GM23338 (cell line): ENCODE results near the gene ZNF445. TPM values are rescaled to one million over a fixed set of nuclear protein-coding genes. Genes with fewer than 3 reads are reported as not detected.

Source experiments
- ATAC-seq: fragments of 200-7000 bp; cut with Tn5 transposase; 3 replicates; pipeline ENCODE4 v1.9.1; 2020
- DNase-seq: peaks from one replicate; pipeline ENCODE4 v3.0.0-alpha.2; 2015; ENCODE audit warnings: low spot score
- H2AFZ ChIP-seq: fragments of 200-600 bp; sonication (generic); 2 replicates; pipeline ENCODE4 v1.8.0; 2016; ENCODE audit warnings: antibody characterized with exemption, mild to moderate bottlenecking, moderate library complexity
- H3F3A ChIP-seq: fragments of 200-600 bp; sonication (generic); replicated peaks from 2 replicates; pipeline ENCODE4 v1.8.0; 2017; ENCODE audit warnings: antibody characterized with exemption, mixed run types, low read depth
- H3K27ac ChIP-seq: fragments of 200-600 bp; sonication (generic); 2 replicates; pipeline ENCODE4 v1.6.1; 2016; ENCODE audit warnings: low read depth
- H3K27me3 ChIP-seq: fragments of 200-600 bp; sonication (generic); 2 replicates; pipeline ENCODE4 v1.8.0; 2016; ENCODE audit warnings: mild to moderate bottlenecking, mixed run types, moderate library complexity; ENCODE audit not compliant: insufficient read depth
- H3K36me3 ChIP-seq: fragments of 200-600 bp; sonication (generic); 2 replicates; pipeline ENCODE4 v1.8.0; 2016; ENCODE audit warnings: mild to moderate bottlenecking; ENCODE audit not compliant: insufficient read depth
- H3K4me1 ChIP-seq: fragments of 200-600 bp; sonication (generic); 2 replicates; pipeline ENCODE4 v1.8.0; 2016; ENCODE audit warnings: mild to moderate bottlenecking, moderate library complexity; ENCODE audit not compliant: insufficient read depth
- H3K4me2 ChIP-seq: fragments of 200-600 bp; sonication (generic); 2 replicates; pipeline ENCODE4 v1.7.1; 2017; ENCODE audit warnings: mixed run types
- H3K4me3 ChIP-seq: fragments of 200-600 bp; sonication (generic); 2 replicates; pipeline ENCODE4 v1.6.1; 2016; ENCODE audit warnings: mixed run types
- H3K79me2 ChIP-seq: fragments of 200-600 bp; sonication (generic); replicated peaks from 2 replicates; pipeline ENCODE4 v1.8.0; 2017; ENCODE audit warnings: mild to moderate bottlenecking; ENCODE audit not compliant: insufficient read depth
- H3K9me2 ChIP-seq: fragments of 200-600 bp; sonication (generic); 2 replicates; pipeline ENCODE4 v1.8.0; 2017; ENCODE audit not compliant: insufficient read depth
- H4K20me1 ChIP-seq: fragments of 200-600 bp; sonication (generic); replicated peaks from 2 replicates; pipeline ENCODE4 v1.8.0; 2017; ENCODE audit warnings: mild to moderate bottlenecking; ENCODE audit not compliant: insufficient read depth
- H3K27ac Mint-ChIP-seq: 2 replicates; pipeline ENCODE4 v1.8.0; 2020; ENCODE audit warnings: inconsistent platforms, mild to moderate bottlenecking, moderate library complexity, mixed read lengths
- H3K27me3 Mint-ChIP-seq: 3 replicates; pipeline ENCODE4 v1.8.0; 2022; ENCODE audit warnings: low read depth, mild to moderate bottlenecking, moderate library complexity, mixed read lengths, inconsistent platforms; ENCODE audit not compliant: insufficient read depth, poor library complexity
- H3K36me3 Mint-ChIP-seq: 3 replicates; pipeline ENCODE4 v1.8.0; 2021; ENCODE audit warnings: low read depth, mild to moderate bottlenecking, inconsistent platforms, moderate library complexity, mixed read lengths
- H3K4me1 Mint-ChIP-seq: 3 replicates; pipeline ENCODE4 v1.8.0; 2020; ENCODE audit warnings: mild to moderate bottlenecking, inconsistent platforms, mixed read lengths
- H3K4me3 Mint-ChIP-seq: 3 replicates; pipeline ENCODE4 v1.8.0; 2021; ENCODE audit warnings: moderate library complexity, mild to moderate bottlenecking, inconsistent platforms, mixed read lengths
- H3K9me3 Mint-ChIP-seq: 3 replicates; pipeline ENCODE4 v1.8.0; 2020; ENCODE audit warnings: moderate library complexity, mild to moderate bottlenecking, inconsistent platforms, mixed read lengths
- CREB1 ChIP-seq: fragments of 250-450 bp; sonication (Bioruptor Pico); IDR thresholded peaks from 2 replicates; pipeline ENCODE4 v1.5.0; 2020; ENCODE audit warnings: low read depth, mild to moderate bottlenecking, moderate library complexity
- EZH2 ChIP-seq: fragments of 200-600 bp; sonication (generic); IDR thresholded peaks from one replicate; pipeline ENCODE4 v1.8.0; 2017; ENCODE audit warnings: antibody characterized with exemption, mild to moderate bottlenecking, low read depth; ENCODE audit not compliant: unreplicated experiment
- EZH2phosphoT487 ChIP-seq: fragments of 200-600 bp; sonication (generic); IDR thresholded peaks from one replicate; pipeline ENCODE4 v1.8.1; 2018; ENCODE audit warnings: antibody characterized with exemption; ENCODE audit not compliant: unreplicated experiment
- JUNB ChIP-seq: IDR thresholded peaks from one replicate; pipeline ENCODE4 v1.6.1; 2016; ENCODE audit warnings: antibody characterized with exemption; ENCODE audit not compliant: unreplicated experiment
- NANOG ChIP-seq: IDR thresholded peaks from 2 replicates; pipeline ENCODE4 v1.6.1; 2016; ENCODE audit warnings: antibody characterized with exemption, borderline replicate concordance
- REST ChIP-seq: IDR thresholded peaks from one replicate; pipeline ENCODE4 v1.6.1; 2018; ENCODE audit warnings: antibody characterized with exemption; ENCODE audit not compliant: unreplicated experiment
- ZNF114 ChIP-seq: fragments of 250-450 bp; sonication (Bioruptor Pico); IDR thresholded peaks from 2 replicates; pipeline ENCODE4 v1.5.0; 2020; ENCODE audit warnings: mild to moderate bottlenecking, moderate library complexity
- ZNF331 ChIP-seq: fragments of 250-450 bp; sonication (Bioruptor Pico); IDR thresholded peaks from 2 replicates; pipeline ENCODE4 v1.5.0; 2020; ENCODE audit warnings: low read depth, mild to moderate bottlenecking, moderate library complexity
- ZNF462 ChIP-seq: fragments of 250-450 bp; sonication (Bioruptor Pico); IDR thresholded peaks from 2 replicates; pipeline ENCODE4 v1.5.0; 2020; ENCODE audit warnings: mild to moderate bottlenecking, moderate library complexity
- polyA plus RNA-seq: library from polyadenylated mRNA; unstranded; fragments of >200 nt; fragmentation: Nextera tagmentation; extraction: Ambion mirVana; gene quantifications from 2 replicates; pipeline ENCODE4 v1.2.1, GENCODE V29; 2016
- total RNA-seq: library from RNA; depleted of rRNA; stranded (reverse); fragments of >200 nt; shearing (Covaris generic); gene quantifications from 2 replicates; pipeline ENCODE4 v1.2.3, GENCODE V29; 2014
- TF ChIP-seq, protein P1 (sequence below), 2 experiments: fragments of 200-600 bp in 1 of 2; sonication (generic) in 1 of 2; conservative IDR thresholded peaks; 2 replicates each; pipeline versions ENCODE4 v1.5.1 to v1.6.1; 2016 to 2017; ENCODE audit warnings: antibody characterized with exemption in 2 of 2, low read depth in 2 of 2, mild to moderate bottlenecking in 2 of 2, moderate library complexity in 1 of 2

ZNF445 gene
- total and polyA plus RNA-seq, 2 experiments from 2014 or later, result 2.7 to 16.6 TPM

DNA sequence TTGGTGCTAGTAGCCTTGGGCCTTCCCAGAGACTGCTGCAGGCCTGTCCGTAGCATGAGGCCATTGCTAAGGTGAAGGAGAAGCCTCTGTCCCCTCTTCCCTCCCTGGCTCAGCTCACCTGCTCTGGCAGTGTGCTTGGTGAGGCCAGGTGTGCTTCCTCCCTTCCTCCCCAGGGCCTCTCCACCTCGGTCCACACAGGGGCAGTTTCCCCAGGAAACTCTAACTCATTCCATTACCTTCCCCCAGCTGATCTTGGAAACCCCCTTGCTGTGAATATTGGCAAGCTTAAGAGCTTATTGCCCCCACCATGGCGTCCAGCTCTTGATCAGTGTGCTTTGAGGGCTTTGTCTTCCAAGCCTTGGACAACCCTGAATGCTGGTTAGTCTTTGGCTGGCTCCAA, 52.7 kb downstream of the ZNF445 start (continued):
- TF ChIP-seq REST (no peak), ZNF114 (CRISPR knock-in tag) (no peak), ZNF331 (CRISPR knock-in tag) (no peak), CREB1 (CRISPR knock-in tag) (no peak), NANOG (no peak), EZH2phosphoT487 (no peak)
- TF ChIP-seq, protein P1, sequence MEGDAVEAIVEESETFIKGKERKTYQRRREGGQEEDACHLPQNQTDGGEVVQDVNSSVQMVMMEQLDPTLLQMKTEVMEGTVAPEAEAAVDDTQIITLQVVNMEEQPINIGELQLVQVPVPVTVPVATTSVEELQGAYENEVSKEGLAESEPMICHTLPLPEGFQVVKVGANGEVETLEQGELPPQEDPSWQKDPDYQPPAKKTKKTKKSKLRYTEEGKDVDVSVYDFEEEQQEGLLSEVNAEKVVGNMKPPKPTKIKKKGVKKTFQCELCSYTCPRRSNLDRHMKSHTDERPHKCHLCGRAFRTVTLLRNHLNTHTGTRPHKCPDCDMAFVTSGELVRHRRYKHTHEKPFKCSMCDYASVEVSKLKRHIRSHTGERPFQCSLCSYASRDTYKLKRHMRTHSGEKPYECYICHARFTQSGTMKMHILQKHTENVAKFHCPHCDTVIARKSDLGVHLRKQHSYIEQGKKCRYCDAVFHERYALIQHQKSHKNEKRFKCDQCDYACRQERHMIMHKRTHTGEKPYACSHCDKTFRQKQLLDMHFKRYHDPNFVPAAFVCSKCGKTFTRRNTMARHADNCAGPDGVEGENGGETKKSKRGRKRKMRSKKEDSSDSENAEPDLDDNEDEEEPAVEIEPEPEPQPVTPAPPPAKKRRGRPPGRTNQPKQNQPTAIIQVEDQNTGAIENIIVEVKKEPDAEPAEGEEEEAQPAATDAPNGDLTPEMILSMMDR (conservative IDR thresholded peaks at IDR 0.05; ENCODE audit: low read depth in 2 of 2), result no peak

DNA sequence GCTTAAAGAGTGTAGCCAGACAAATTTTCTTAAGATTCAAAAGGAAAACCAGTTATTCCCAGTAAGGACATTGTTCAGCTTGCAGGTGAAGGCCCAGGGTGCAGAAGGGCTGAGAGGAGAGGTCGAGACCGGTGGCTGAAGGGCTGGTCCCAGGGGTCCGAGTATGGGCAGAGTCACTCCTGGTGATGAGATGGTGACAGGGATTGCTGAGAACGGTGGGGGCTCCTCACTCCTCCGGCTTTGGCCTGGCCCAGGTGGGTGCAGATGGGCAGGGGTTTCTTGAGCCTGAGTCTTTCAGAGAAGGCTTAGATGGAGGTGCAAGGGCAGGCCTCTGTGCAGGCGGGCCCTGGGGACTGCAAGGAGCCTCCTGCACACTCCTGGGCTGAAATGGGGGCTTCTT, 56.2 kb downstream of the ZNF445 start:
- H4K20me1 ChIP-seq, result no peaks in the 10 kb centered on the region
- H3K9me3 Mint-ChIP-seq, result peaks cover 8% of the 10 kb centered on the region
- ATAC-seq, result no peak
- no peak overlapping the region for H3K4me3 ChIP-seq
- H2AFZ ChIP-seq, result no peak overlapping the region
- no peaks in the 10 kb centered on the region for H3K27me3 ChIP-seq
- no peaks in the 10 kb centered on the region for H3K9me2 ChIP-seq
- H3K27ac Mint-ChIP-seq, result no peak overlapping the region
- no peak overlapping the region for H3K4me2 ChIP-seq
- no peak for DNase-seq
- no peaks in the 10 kb centered on the region for H3K4me1 ChIP-seq
- H3K4me1 Mint-ChIP-seq, result no peaks in the 10 kb centered on the region
- H3K79me2 ChIP-seq, result no peaks in the 10 kb centered on the region
- H3K36me3 Mint-ChIP-seq, result peaks cover 7% of the 10 kb centered on the region; the same call in 2 of the 3 replicates
- no peaks in the 10 kb centered on the region for H3F3A ChIP-seq
- H3K27me3 Mint-ChIP-seq, result peaks cover 7% of the 10 kb centered on the region
- no peaks in the 10 kb centered on the region for H3K36me3 ChIP-seq
- no peak overlapping the region for H3K4me3 Mint-ChIP-seq
- no peak overlapping the region for H3K27ac ChIP-seq
- TF ChIP-seq JUNB, result no peak
- TF ChIP-seq CREB1 (CRISPR knock-in tag), result no peak
- TF ChIP-seq NANOG, result no peak
- no peak for TF ChIP-seq ZNF462 (CRISPR knock-in tag)
- TF ChIP-seq REST, result no peak
- TF ChIP-seq EZH2, result no peak
